H1 (cell line): Measurements from ENCODE around the gene BRICD5.

Experiments
- ASH2L ChIP-seq: fragments of 200-600, 300-600 bp; sonication (generic); IDR thresholded peaks from one replicate; pipeline ENCODE4 v1.7.1; 2017; ENCODE audit warnings: low read length
- CEBPB ChIP-seq: IDR thresholded peaks from 2 replicates; pipeline ENCODE4 v1.6.1; 2012; ENCODE audit warnings: low read depth, low read length
- CREB1 ChIP-seq: IDR thresholded peaks from 2 replicates; pipeline ENCODE4 v1.6.1; 2012; ENCODE audit warnings: inconsistent platforms
- CTCF ChIP-seq, 3 experiments: IDR thresholded peaks; 1 replicate in 2 of 3; 2 replicates in 1 of 3; pipeline versions ENCODE4 v1.5.1 to v1.6.1; 2011; ENCODE audit warnings: low read length in 3 of 3, mild to moderate bottlenecking in 3 of 3, inconsistent platforms in 2 of 3, low read depth in 1 of 3, moderate library complexity in 1 of 3; ENCODE audit not compliant: insufficient read depth in 1 of 3; ENCODE audit errors: control extremely low read depth in 1 of 3
- EZH2 ChIP-seq: fragments of 200-600 bp; sonication (generic); IDR thresholded peaks from 2 replicates; pipeline ENCODE4 v1.7.1; 2012; ENCODE audit warnings: low read depth, mild to moderate bottlenecking, moderate library complexity, low read length, inconsistent platforms; ENCODE audit not compliant: severe bottlenecking
- FOSL1 ChIP-seq: IDR thresholded peaks from 2 replicates; pipeline ENCODE4 v1.6.1; 2011; ENCODE audit warnings: mild to moderate bottlenecking, low read depth, low read length, moderate library complexity; ENCODE audit not compliant: insufficient read depth
- PHF8 ChIP-seq: fragments of 200-600 bp; sonication (generic); conservative IDR thresholded peaks from 2 replicates; pipeline ENCODE4 v1.7.1; 2012; ENCODE audit warnings: low read depth, mild to moderate bottlenecking, inconsistent platforms, low read length, moderate library complexity
- POLR2AphosphoS5 ChIP-seq: IDR thresholded peaks from 2 replicates; pipeline ENCODE4 v1.6.1; 2011; ENCODE audit warnings: low read depth, low read length
- POU5F1 ChIP-seq: IDR thresholded peaks from 2 replicates; pipeline ENCODE4 v1.6.1; 2011; ENCODE audit warnings: low read depth, mild to moderate bottlenecking, low read length, moderate library complexity
- SP1 ChIP-seq: IDR thresholded peaks from 2 replicates; pipeline ENCODE4 v1.6.1; 2011; ENCODE audit warnings: low read depth, low read length
- SRF ChIP-seq: IDR thresholded peaks from 2 replicates; pipeline ENCODE4 v1.6.1; 2011; ENCODE audit warnings: mild to moderate bottlenecking, low read depth, low read length, moderate library complexity
- TAF1 ChIP-seq: IDR thresholded peaks from 2 replicates; pipeline ENCODE4 v1.6.1; 2011; ENCODE audit warnings: mild to moderate bottlenecking, low read depth, low read length
- USF2 ChIP-seq: IDR thresholded peaks from 2 replicates; pipeline ENCODE4 v1.6.1; 2011; ENCODE audit warnings: low read length, improper control_type of control experiment

- TF ChIP-seq SP1 (no peak), CTCF (IDR thresholded peaks at IDR 0.05; ENCODE audit: control extremely low read depth in 1 of 3, insufficient read depth in 1 of 3, low read depth in 1 of 3, low read length in 3 of 3) (no peak), POLR2AphosphoS5 (no peak; the same call in 1 of the 2 replicates), POU5F1 (no peak), ASH2L (no peak), USF2 (no peak), TAF1 (no peak), SRF (no peak), PHF8 (no peak), CEBPB (no peak), FOSL1 (no peak), CREB1 (no peak), EZH2 (no peak)
Measured at GRCh38 chr16:2235234-2235651, 24.6 kb upstream of the BRICD5 start.
